SK-N-MC (cell line): ENCODE data around the gene ATOSB.

ENCODE experiments used
- EZH2 ChIP-seq: fragments of 200-600 bp; sonication (generic); IDR thresholded peaks from one replicate; pipeline ENCODE4 v1.6.1; 2017; ENCODE audit warnings: antibody characterized with exemption
- FOXP2 ChIP-seq: optimal IDR thresholded peaks from 2 replicates; pipeline ENCODE3; 2011; ENCODE audit warnings: mild to moderate bottlenecking, moderate library complexity; ENCODE audit not compliant: insufficient read depth; ENCODE audit errors: extremely low read length, control extremely low read depth
- POLR2AphosphoS5 ChIP-seq: IDR thresholded peaks from 2 replicates; pipeline ENCODE4 v1.6.1; 2012; ENCODE audit warnings: mild to moderate bottlenecking, low read depth, low read length, borderline replicate concordance

DNA sequence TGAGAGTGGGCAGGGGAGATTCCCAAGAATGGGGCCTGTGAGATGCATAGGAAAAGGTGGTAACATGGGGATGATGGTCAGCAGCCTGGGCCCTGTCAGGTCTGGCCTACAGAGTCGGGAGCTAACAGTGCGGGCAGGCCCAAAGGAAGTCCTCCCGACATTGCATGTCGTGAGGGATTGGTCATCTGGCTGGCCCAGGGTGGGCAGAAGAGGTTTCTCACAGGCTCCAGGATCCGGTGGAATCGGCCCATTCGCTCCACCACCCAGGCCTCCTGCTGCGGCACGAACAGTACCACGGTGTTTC is 13.2 kb downstream of the ATOSB start:
- no peak for TF ChIP-seq EZH2
- TF ChIP-seq POLR2AphosphoS5, result no peak
- TF ChIP-seq FOXP2, result no peak
